ENCODE data around the gene C2CD5. TPM values are rescaled to one million over a fixed set of nuclear protein-coding genes. Genes with fewer than 3 reads are reported as not detected.

The C2CD5 gene
- total RNA-seq, 1 donor from 2014 or later = 50.2 TPM

DNA sequence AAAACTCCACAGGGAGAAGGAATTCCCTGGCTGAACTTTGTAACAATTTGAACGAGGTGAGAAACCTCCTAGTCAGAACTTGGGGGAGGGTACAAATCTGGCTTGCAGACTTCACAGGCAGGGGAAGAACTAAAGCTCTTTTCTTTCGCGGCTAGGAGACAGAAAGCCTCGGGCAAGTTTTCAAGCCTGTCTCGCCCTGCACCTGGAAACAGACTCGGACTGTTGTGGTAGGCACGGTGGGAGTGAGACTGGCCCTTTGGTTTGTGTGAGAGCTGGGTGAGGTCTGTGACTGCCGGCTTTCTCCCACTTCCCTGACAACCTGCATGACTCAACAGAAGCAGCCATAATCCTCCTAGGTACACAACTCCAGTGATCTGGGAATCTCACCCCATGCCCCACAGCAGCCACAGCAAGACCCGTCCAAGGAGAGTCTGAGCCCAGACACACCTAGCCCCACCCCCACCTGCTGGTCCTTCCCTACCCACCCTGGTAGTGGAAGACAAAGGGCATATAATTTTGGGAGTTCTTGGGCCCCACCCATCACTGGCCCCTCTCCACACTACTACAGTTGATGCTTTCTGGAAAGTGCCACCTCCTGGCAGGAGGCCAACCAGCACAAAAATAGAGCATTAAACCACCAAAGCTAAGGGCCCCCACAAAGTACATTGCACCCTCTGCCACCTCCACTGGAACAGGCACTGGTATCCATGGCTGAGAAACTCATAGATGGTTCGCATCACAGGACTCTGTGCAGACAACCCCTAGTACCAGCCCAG lies 107.1 kb downstream of the C2CD5 start:
- no peaks in the 10 kb centered on the region for H3K36me3 ChIP-seq
- no peak overlapping the region for H3K27ac ChIP-seq
- DNase-seq (no peak), ATAC-seq (no peak)
- TF ChIP-seq, protein P1, sequence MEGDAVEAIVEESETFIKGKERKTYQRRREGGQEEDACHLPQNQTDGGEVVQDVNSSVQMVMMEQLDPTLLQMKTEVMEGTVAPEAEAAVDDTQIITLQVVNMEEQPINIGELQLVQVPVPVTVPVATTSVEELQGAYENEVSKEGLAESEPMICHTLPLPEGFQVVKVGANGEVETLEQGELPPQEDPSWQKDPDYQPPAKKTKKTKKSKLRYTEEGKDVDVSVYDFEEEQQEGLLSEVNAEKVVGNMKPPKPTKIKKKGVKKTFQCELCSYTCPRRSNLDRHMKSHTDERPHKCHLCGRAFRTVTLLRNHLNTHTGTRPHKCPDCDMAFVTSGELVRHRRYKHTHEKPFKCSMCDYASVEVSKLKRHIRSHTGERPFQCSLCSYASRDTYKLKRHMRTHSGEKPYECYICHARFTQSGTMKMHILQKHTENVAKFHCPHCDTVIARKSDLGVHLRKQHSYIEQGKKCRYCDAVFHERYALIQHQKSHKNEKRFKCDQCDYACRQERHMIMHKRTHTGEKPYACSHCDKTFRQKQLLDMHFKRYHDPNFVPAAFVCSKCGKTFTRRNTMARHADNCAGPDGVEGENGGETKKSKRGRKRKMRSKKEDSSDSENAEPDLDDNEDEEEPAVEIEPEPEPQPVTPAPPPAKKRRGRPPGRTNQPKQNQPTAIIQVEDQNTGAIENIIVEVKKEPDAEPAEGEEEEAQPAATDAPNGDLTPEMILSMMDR (IDR thresholded peaks at IDR 0.05) = no peak
- H3K4me1 ChIP-seq = no peaks in the 10 kb centered on the region
- no peak overlapping the region for H3K4me3 ChIP-seq
- no peaks in the 10 kb centered on the region for H3K27me3 ChIP-seq (ENCODE audit: low read depth)
- intact Hi-C loops (cut with DNase I) = no loop called here
- H3K9me3 ChIP-seq = no peaks in the 10 kb centered on the region

DNA sequence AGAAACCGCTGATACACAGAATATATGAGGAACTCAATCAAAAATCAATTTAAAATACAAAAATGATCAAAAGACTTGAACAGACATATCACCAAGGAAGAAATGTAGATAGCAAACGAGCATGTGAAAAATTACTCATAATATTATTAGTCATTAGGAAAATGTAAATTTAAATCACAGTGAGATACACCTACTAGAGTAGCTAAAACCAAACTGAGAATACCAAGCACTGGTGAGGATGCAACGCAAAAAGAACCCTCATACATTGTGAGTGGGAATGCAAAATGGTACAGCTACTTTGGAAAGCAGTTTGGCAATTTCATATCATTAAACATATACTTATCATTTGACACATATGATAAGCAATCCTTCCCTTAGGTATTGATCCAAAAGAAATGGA lies 108.8 kb downstream of the C2CD5 start:
- Histone ChIP-seq H3K36me3 (no peaks in the 10 kb centered on the region), H3K4me3 (no peak overlapping the region), H3K4me1 (no peaks in the 10 kb centered on the region), H3K27me3 (ENCODE audit: low read depth) (no peaks in the 10 kb centered on the region), H3K9me3 (no peaks in the 10 kb centered on the region), H3K27ac (no peak overlapping the region)
- intact Hi-C loops (cut with DNase I) = no loop called here
- TF ChIP-seq, protein P1 (IDR thresholded peaks at IDR 0.05) = no peak
- ATAC-seq (no peak), DNase-seq (no peak)

DNA sequence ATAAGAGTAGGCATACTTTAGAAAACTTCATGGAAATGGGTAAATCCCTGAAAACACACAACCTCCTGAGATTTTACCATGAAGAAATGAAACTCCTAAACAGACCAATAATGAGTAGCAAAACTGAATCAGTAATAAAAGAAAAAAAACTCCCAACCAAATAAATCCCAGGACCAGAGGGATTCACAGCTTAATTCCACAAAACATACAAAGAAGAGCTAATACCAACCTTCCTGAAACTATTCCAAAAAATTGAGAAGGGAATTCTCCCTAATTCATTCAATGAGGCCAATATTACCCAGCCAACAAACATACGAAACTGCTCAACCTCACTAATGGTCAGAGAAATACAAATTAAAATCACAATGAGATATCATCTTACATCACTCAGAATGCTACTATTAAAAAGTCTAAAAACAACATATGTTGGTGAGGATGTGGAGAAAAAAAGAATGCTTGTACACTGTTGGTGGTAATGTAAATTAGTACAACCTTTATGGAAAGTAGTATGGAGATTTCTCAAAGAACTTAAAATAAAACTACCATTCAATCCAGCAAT lies 112.6 kb downstream of the C2CD5 start:
- TF ChIP-seq, protein P1 (IDR thresholded peaks at IDR 0.05) = no peak
- no peaks in the 10 kb centered on the region for H3K36me3 ChIP-seq
- no peaks in the 10 kb centered on the region for H3K9me3 ChIP-seq
- ATAC-seq (no peak), DNase-seq (no peak)
- no peaks in the 10 kb centered on the region for H3K4me1 ChIP-seq
- intact Hi-C loops (cut with DNase I) = no loop called here
- no peak overlapping the region for H3K4me3 ChIP-seq
- H3K27ac ChIP-seq = no peak overlapping the region
- no peaks in the 10 kb centered on the region for H3K27me3 ChIP-seq (ENCODE audit: low read depth)

DNA sequence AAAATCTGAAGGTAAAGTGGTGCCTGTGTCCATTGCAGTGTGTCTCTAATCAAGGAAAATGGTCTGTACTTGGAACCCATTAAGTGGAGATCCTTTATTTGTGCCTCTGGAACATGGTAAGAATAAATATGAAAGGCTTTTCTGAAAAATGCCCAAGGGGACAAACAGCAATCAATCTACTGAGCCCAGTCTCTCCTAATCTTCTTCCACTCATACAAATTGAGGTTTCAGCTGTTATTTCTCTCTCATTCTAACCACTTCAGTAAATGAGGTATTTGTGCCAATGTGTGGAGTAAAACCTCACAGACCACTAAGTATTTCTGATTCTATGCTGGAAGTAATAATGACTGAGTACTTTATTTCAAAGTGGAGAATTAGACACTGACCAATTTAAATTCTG lies 127.5 kb downstream of the C2CD5 start:
- no peaks in the 10 kb centered on the region for H3K9me3 ChIP-seq
- intact Hi-C loops (cut with DNase I) = no loop called here
- no peak overlapping the region for H3K27ac ChIP-seq
- TF ChIP-seq, protein P1 (IDR thresholded peaks at IDR 0.05) = no peak
- H3K27me3 ChIP-seq (ENCODE audit: low read depth) = no peaks in the 10 kb centered on the region
- no peak overlapping the region for H3K4me3 ChIP-seq
- no peaks in the 10 kb centered on the region for H3K36me3 ChIP-seq
- ATAC-seq (no peak), DNase-seq (no peak)
- no peaks in the 10 kb centered on the region for H3K4me1 ChIP-seq

DNA sequence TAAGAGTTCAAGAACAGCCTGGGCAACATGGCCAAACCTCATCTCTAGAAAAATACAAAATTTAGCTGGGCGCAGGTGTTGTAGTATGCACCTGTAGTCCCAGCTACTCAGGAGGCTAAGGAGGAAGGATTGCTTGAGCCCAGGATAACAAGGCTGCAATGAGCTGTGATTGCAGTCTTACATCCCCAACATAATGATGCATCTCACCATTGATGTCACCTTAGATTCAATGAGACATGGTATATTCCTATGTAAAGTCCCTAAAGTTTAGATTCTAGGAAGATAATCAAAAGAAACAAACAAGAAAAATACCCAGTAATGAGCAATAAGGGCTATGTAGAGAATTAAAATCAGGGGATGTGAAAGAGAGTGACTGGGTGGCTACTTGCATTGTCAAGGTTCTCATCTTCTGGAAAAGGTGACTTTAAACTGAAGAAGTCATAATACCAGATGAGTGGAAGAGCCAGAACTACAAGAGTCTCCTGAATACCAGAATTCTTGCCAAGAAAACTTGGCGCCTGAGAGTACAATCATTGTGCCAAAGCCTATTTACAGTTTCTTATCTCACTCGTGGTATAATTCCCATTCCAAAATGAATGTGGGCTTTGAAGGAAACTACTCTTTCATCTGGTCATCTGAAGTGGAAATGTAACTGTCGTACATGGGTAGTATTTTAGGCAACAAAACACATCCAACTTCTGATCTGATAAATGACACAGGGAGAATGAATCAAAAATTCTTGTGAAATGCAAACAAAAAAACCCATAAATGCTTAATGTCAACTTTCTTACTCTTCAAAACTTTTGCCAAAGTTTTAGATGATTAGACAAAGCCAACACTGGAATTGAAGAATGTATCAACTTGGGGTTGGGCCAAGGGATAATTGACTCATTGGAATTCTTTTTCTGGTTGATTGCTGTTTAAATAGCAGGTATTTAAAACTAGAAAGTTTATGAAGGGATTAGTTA lies 128.7 kb downstream of the C2CD5 start:
- Histone ChIP-seq H3K9me3 (no peaks in the 10 kb centered on the region), H3K4me3 (no peak overlapping the region), H3K27me3 (ENCODE audit: low read depth) (no peaks in the 10 kb centered on the region), H3K4me1 (no peaks in the 10 kb centered on the region), H3K36me3 (no peaks in the 10 kb centered on the region), H3K27ac (no peak overlapping the region)
- DNase-seq = no peak
- peak; percentile 43 to 76 for ATAC-seq
- TF ChIP-seq, protein P1 (IDR thresholded peaks at IDR 0.05) = no peak
- intact Hi-C loops (cut with DNase I) = no loop called here

All from lower lobe of right lung (tissue), 2 donors.